RKO (cell line): Measurements from ENCODE around the gene CCDC196.
"Not testable (repeated sequence)": the region's sequence is repeated elsewhere in the genome, so short reads cannot be mapped to it uniquely, and the experiment has no call there.

Source experiments
- DNase-seq: peaks from one replicate; pipeline ENCODE4 v3.0.0-alpha.2; 2016; ENCODE audit warnings: low spot score

Gene CCDC196

GRCh38 chr14:66495218-66496098 lies 9.3 kb downstream of the CCDC196 start:
- peak; percentile 81 for DNase-seq

GRCh38 chr14:66496188-66496807 lies 10.1 kb downstream of the CCDC196 start:
- no peak for DNase-seq

- DNase-seq: no peak
Measured at GRCh38 chr14:66496911-66497310, 10.7 kb downstream of the CCDC196 start.

- no peak for DNase-seq
Measured at GRCh38 chr14:66498311-66498710, 12.1 kb downstream of the CCDC196 start.

- no peak for DNase-seq
Measured at GRCh38 chr14:66501592-66501991, 15.4 kb downstream of the CCDC196 start.

GRCh38 chr14:66502836-66503235 lies 16.7 kb downstream of the CCDC196 start:
- not testable (repeated sequence) for DNase-seq

- DNase-seq: no peak
Measured at GRCh38 chr14:66503532-66503931, 17.4 kb downstream of the CCDC196 start.

- DNase-seq: no peak
Measured at GRCh38 chr14:66507181-66507721, 21.1 kb downstream of the CCDC196 start.

GRCh38 chr14:66507722-66508546 lies 21.8 kb downstream of the CCDC196 start, which contains the start of gene GPHN:
GPHN (plus strand) TSS chr14:66508147.
- peak; percentile 98 for DNase-seq

- DNase-seq: no peak
Measured at GRCh38 chr14:66508547-66508845, 22.3 kb downstream of the CCDC196 start.

- DNase-seq: peak; percentile 39
Measured at GRCh38 chr14:66508846-66509621, 22.9 kb downstream of the CCDC196 start.

GRCh38 chr14:66509874-66510273 lies 23.7 kb downstream of the CCDC196 start:
- peak; percentile 25 for DNase-seq

GRCh38 chr14:66511849-66512248 lies 25.7 kb downstream of the CCDC196 start:
- DNase-seq: no peak

- DNase-seq: no peak
Measured at GRCh38 chr14:66514213-66514612, 28.0 kb downstream of the CCDC196 start.

GRCh38 chr14:66530526-66530925 lies 44.4 kb downstream of the CCDC196 start:
- no peak for DNase-seq

- no peak for DNase-seq
Measured at GRCh38 chr14:66539034-66539433, 52.9 kb downstream of the CCDC196 start.

- no peak for DNase-seq
Measured at GRCh38 chr14:66540038-66540437, 53.9 kb downstream of the CCDC196 start.

GRCh38 chr14:66541627-66542026 lies 55.5 kb downstream of the CCDC196 start:
- DNase-seq: no peak

GRCh38 chr14:66543996-66544395 lies 57.8 kb downstream of the CCDC196 start:
- no peak for DNase-seq

GRCh38 chr14:66545191-66545590 lies 59.0 kb downstream of the CCDC196 start:
- DNase-seq: not testable (repeated sequence)

GRCh38 chr14:66545751-66546150 lies 59.6 kb downstream of the CCDC196 start:
- DNase-seq: not testable (repeated sequence)
